GM12874 (cell line): ENCODE results near the gene KRTCAP3.

Experiments used
- CTCF ChIP-seq: IDR thresholded peaks from 2 replicates; pipeline ENCODE4 v1.5.1; 2011; ENCODE audit warnings: low read depth, mild to moderate bottlenecking, control low read depth, low read length, moderate library complexity; ENCODE audit not compliant: insufficient read depth

The KRTCAP3 gene

GRCh38 chr2:27428213-27428977, 13.8 kb upstream of the KRTCAP3 start, which contains the start of gene NRBP1:
TSS of gene NRBP1 (plus strand) at chr2:27428631. CDS start at chr2:27433274, 4,643 bp downstream.
- TF ChIP-seq CTCF, result no peak

DNA sequence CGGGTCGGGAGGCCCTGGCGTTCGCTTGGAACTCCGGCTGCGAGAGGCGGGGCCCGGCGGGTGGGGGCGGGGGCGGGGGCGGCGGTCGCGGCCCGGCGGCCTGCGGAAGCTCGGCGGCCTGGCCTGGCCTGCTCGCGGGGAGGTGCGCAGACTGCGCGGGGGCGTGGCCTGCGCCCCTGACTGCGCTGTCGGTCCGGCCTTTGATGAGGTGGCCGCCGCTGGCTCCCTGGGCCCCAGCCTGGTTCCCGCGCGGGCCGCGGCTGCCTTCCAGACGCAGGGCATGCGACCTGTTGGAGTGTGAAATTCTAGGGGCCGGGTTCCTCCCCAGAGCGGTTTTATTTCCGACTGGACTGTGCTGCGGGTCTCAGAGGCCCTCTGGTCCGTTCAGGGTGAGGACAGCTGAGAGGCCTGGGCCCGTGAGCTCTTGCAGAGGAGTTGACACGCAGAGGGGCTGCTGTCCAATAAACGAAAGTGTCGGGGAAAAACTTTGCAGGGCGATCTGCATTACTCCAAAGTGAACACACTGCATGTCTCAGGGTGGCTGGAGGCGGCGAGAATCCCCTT, 13.1 kb upstream of the KRTCAP3 start:
- TF ChIP-seq CTCF, result no peak

DNA sequence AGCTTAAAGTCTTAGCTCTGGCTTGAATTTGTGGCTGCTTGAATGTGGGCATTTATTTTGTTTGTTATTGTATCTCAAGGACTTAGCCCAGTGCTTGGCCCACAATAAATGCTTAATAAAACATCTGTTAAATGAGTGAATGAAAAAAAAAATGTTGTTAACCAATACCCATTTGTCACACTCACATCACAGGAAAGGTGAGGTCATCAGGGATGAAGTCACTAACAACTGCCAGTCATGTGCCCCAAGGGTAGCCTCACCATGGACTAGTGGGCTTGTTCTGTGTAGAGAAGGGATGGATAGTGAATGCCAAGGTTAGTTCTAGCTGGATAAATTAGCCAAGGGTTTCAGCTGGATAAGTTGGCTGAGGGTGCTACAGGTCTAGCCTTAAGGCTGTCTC, 10.8 kb upstream of the KRTCAP3 start:
- no peak for TF ChIP-seq CTCF

- TF ChIP-seq CTCF, result no peak
Observed at GRCh38 chr2:27435628-27436027, 6.6 kb upstream of the KRTCAP3 start.

GRCh38 chr2:27441226-27441926, 805 bp upstream of the KRTCAP3 start:
- no peak for TF ChIP-seq CTCF

- TF ChIP-seq CTCF, result no peak
Observed at GRCh38 chr2:27442920-27443282, 720 bp downstream of the KRTCAP3 start.

GRCh38 chr2:27445155-27445554, 3.0 kb downstream of the KRTCAP3 start:
- TF ChIP-seq CTCF, result no peak
